Adrenal gland (tissue), 12 donors: Measurements from ENCODE around the gene EXTL1. TPM values are rescaled to one million over a fixed set of nuclear protein-coding genes. Genes with fewer than 3 reads are reported as not detected.

Experiments used
- DNase-seq, 7 donors: peaks; one replicate each; pipeline ENCODE4 v3.0.0-alpha.2; 2019 to 2020
- H3K27ac ChIP-seq, 5 donors: fragments of 200-600 bp; sonication (generic) in 4 of 5; 1 replicate in 3 of 5; 2 replicates in 2 of 5; pipeline versions ENCODE4 v1.5.1 to v1.8.0; 2016 to 2020; ENCODE audit warnings: mild to moderate bottlenecking in 1 of 5
- H3K27me3 ChIP-seq: fragments of 200-600 bp; 2 replicates; pipeline ENCODE4 v1.8.0; 2021
- H3K36me3 ChIP-seq, 2 donors: fragments of 200-600 bp; replicated peaks in 1 of 2; 1 replicate in 1 of 2; 2 replicates in 1 of 2; pipeline versions ENCODE4 v1.5.1 to v1.8.0; 2018 to 2022
- H3K4me1 ChIP-seq, 2 donors: fragments of 200-600 bp; replicated peaks in 1 of 2; 1 replicate in 1 of 2; 2 replicates in 1 of 2; pipeline versions ENCODE4 v1.5.1 to v1.8.0; 2018 to 2021
- H3K4me3 ChIP-seq, 4 donors: fragments of 200-600 bp; sonication (generic) in 3 of 4; one replicate each; pipeline ENCODE4 v1.5.1; 2016 to 2018
- H3K9me3 ChIP-seq, 3 donors: fragments of 200-600 bp; sonication (generic) in 1 of 3; replicated peaks in 1 of 3; 1 replicate in 2 of 3; 2 replicates in 1 of 3; pipeline versions ENCODE4 v1.5.1 to v1.8.0; 2016 to 2021
- CTCF ChIP-seq, 6 experiments: fragments of 450-650 bp in 4 of 6; fragments of 200-600 bp in 2 of 6; sonication (generic) in 1 of 6; IDR thresholded peaks; 1 replicate in 5 of 6; 2 replicates in 1 of 6; pipeline versions ENCODE4 v1.5.1 to v1.8.0; 2016 to 2021; ENCODE audit warnings: antibody characterized with exemption in 6 of 6, mild to moderate bottlenecking in 2 of 6, moderate library complexity in 1 of 6
- POLR2A ChIP-seq, 2 donors: fragments of 450-650 bp; IDR thresholded peaks; one replicate each; pipeline ENCODE4 v1.6.1; 2017; ENCODE audit warnings: antibody characterized with exemption in 2 of 2, mild to moderate bottlenecking in 2 of 2, moderate library complexity in 1 of 2
- WGBS, 4 donors: extraction: QIAGEN DNeasy Blood & Tissue Kit in 2 of 4; methylation state at CpG; one replicate each; pipeline versions ENCODE4 v1.1.5 to v1.1.7; 2013 to 2017; 5-methylcytosine and 5-hydroxymethylcytosine counted together
- intact Hi-C, 2 donors: fragments of 100-400 bp; cut with DNase I; formaldehyde crosslinking; loops; one replicate each; pipeline versions ENCODE4 v1.14.1 to v1.15.0; 2022 to 2023
- polyA plus RNA-seq, 3 donors: library from polyadenylated mRNA; stranded (reverse); fragments of 200-250 nt in 2 of 3; fragments of 350-450 nt in 1 of 3; fragmentation: Illumina TruSeq in 1 of 3; extraction: RNeasy Lipid Tissue Mini Kit (QIAGEN cat#74804) in 1 of 3; gene quantifications; one replicate each; pipeline ENCODE4 v1.2.3, GENCODE V29; 2013 to 2014
- total RNA-seq, 9 donors: library from RNA; depleted of rRNA in 4 of 9; stranded (reverse); fragments of >200 nt in 4 of 9; fragments of 120-200 nt in 1 of 9; fragmentation: NEBNext Ultra II Directional in 1 of 9; extraction: Animal tissue kit (Norgen Biotek cat#: 25700) in 1 of 9; gene quantifications; one replicate each; pipeline versions ENCODE4 v1.1.0 to v1.2.4, GENCODE V29; 2013 to 2023
- donor health status: healthy with polysubstance abuse.
- donor health status: Bipolar disorder and iron deficiency.
- donor health status: DM: yes; HTN: yes; CAD: no.
- donor health status: DM: no; HTN: no; CAD: no.
- donor health status: DM: no; HTN: no; CAD: no.
- donor health status: DM: yes; HTN: yes; CAD: no.

EXTL1 gene
- total and polyA plus RNA-seq, 12 donors = 0.31 to 6.5 (median 1.9) TPM

- WGBS, 4 donors = 63 to 73% (median 65%) methylated on average over 5 to 6 of the region's 6 CpGs
- Histone ChIP-seq H3K27ac (peak overlapping the region in 2 of 5 donors; percentile 5 to 14), H3K4me1 (peaks cover 4 to 49% of the 10 kb centered on the region in 2 donors), H3K9me3 (no peaks in the 10 kb centered on the region), H3K36me3 (no peaks in the 10 kb centered on the region), H3K27me3 (no peaks in the 10 kb centered on the region), H3K4me3 (no peak overlapping the region)
- no peak for DNase-seq
- intact Hi-C loops = no loop called here
- TF ChIP-seq POLR2A (IDR thresholded peaks at IDR 0.05) (no peak), CTCF (IDR thresholded peaks at IDR 0.05) (no peak)
Observed at GRCh38 chr1:26020330-26020768, 1.2 kb upstream of the EXTL1 start.

- TF ChIP-seq POLR2A (IDR thresholded peaks at IDR 0.05) = no peak
- no peak for TF ChIP-seq CTCF (IDR thresholded peaks at IDR 0.05)
- DNase-seq = no peak
- peak overlapping the region in 1 of 4 donors; percentile 32 for H3K4me3 ChIP-seq
- H3K27me3 ChIP-seq = no peaks in the 10 kb centered on the region
- peaks cover 0 to 42% of the 10 kb centered on the region in 2 donors for H3K4me1 ChIP-seq
- H3K9me3 ChIP-seq = no peaks in the 10 kb centered on the region
- no peaks in the 10 kb centered on the region for H3K36me3 ChIP-seq
- H3K27ac ChIP-seq = peak overlapping the region in 2 of 5 donors; percentile 26 to 65
- intact Hi-C loops = no loop called here
- 66 to 75% (median 71%) methylated on average over 5 to 6 of the region's 6 CpGs for WGBS, 4 donors
Observed at GRCh38 chr1:26020941-26021646, 481 bp upstream of the EXTL1 start.

- peaks cover 0 to 31% of the 10 kb centered on the region in 2 donors for H3K4me1 ChIP-seq
- no peaks in the 10 kb centered on the region for H3K36me3 ChIP-seq
- no peaks in the 10 kb centered on the region for H3K9me3 ChIP-seq
- TF ChIP-seq CTCF (IDR thresholded peaks at IDR 0.05) = no peak
- H3K4me3 ChIP-seq = no peak overlapping the region
- WGBS, 4 donors = 62 to 80% (median 66%) methylated on average over 4 to 8 of the region's 8 CpGs
- intact Hi-C loops = no loop called here
- DNase-seq = no peak
- H3K27me3 ChIP-seq = no peaks in the 10 kb centered on the region
- peak overlapping the region in 2 of 5 donors; percentile 26 to 65 for H3K27ac ChIP-seq
Observed at GRCh38 chr1:26022404-26022779, 817 bp downstream of the EXTL1 start.

GRCh38 chr1:26023009-26023408, 1.4 kb downstream of the EXTL1 start:
- Histone ChIP-seq H3K36me3 (no peaks in the 10 kb centered on the region), H3K9me3 (no peaks in the 10 kb centered on the region), H3K27me3 (no peaks in the 10 kb centered on the region), H3K4me1 (peaks cover 0 to 31% of the 10 kb centered on the region in 2 donors), H3K27ac (no peak overlapping the region), H3K4me3 (no peak overlapping the region)
- intact Hi-C loops = no loop called here
- no peak for TF ChIP-seq CTCF (IDR thresholded peaks at IDR 0.05)
- TF ChIP-seq POLR2A (IDR thresholded peaks at IDR 0.05) = no peak
- DNase-seq = no peak
- WGBS, 4 donors = 83 to 87% (median 85%) methylated on average over 11 to 13 of the region's 13 CpGs
